Spleen (tissue), 11 donors: ENCODE measurements around the gene SLC7A11. TPM values are rescaled to one million over a fixed set of nuclear protein-coding genes. Genes with fewer than 3 reads are reported as not detected.

ENCODE experiments used
- DNase-seq: peaks from one replicate; pipeline ENCODE4 v3.0.0-alpha.2; 2020
- H3K27ac ChIP-seq, 8 donors: fragments of 200-600 bp; sonication (generic) in 7 of 8; 1 replicate in 4 of 8; 2 replicates in 4 of 8; pipeline versions ENCODE4 v1.5.0 to v1.8.0; 2016 to 2021; ENCODE audit warnings: inconsistent platforms in 4 of 8, mild to moderate bottlenecking in 4 of 8, moderate library complexity in 1 of 8
- H3K27me3 ChIP-seq, 7 donors: fragments of 200-600 bp; sonication (generic) in 6 of 7; replicated peaks in 1 of 7; 1 replicate in 4 of 7; 2 replicates in 3 of 7; pipeline versions ENCODE4 v1.5.0 to v1.8.0; 2016 to 2021; ENCODE audit warnings: inconsistent platforms in 3 of 7, mild to moderate bottlenecking in 1 of 7
- H3K36me3 ChIP-seq, 6 donors: fragments of 200-600 bp; sonication (generic) in 5 of 6; 1 replicate in 4 of 6; 2 replicates in 2 of 6; pipeline versions ENCODE4 v1.5.0 to v1.8.0; 2016 to 2021; ENCODE audit warnings: inconsistent platforms in 2 of 6
- H3K4me1 ChIP-seq, 6 donors: fragments of 200-600 bp; sonication (generic) in 5 of 6; 1 replicate in 3 of 6; 2 replicates in 3 of 6; pipeline versions ENCODE4 v1.5.0 to v1.8.0; 2016 to 2021; ENCODE audit warnings: inconsistent platforms in 3 of 6
- H3K4me3 ChIP-seq, 8 donors: fragments of 200-600 bp; sonication (generic) in 7 of 8; 1 replicate in 4 of 8; 2 replicates in 4 of 8; pipeline versions ENCODE4 v1.5.0 to v1.8.0; 2016 to 2021; ENCODE audit warnings: inconsistent platforms in 4 of 8, mild to moderate bottlenecking in 4 of 8, moderate library complexity in 2 of 8
- H3K9me3 ChIP-seq, 8 donors: fragments of 200-600 bp; sonication (generic) in 7 of 8; 1 replicate in 4 of 8; 2 replicates in 4 of 8; pipeline versions ENCODE4 v1.5.0 to v1.8.0; 2016 to 2021; ENCODE audit warnings: inconsistent platforms in 4 of 8
- POLR2A ChIP-seq, 3 donors: fragments of 450-650 bp; IDR thresholded peaks; one replicate each; pipeline ENCODE4 v1.5.1; 2017; ENCODE audit warnings: antibody characterized with exemption in 3 of 3, mild to moderate bottlenecking in 1 of 3
- POLR2AphosphoS5 ChIP-seq, 3 donors: sonication (generic); formaldehyde crosslinking; IDR thresholded peaks; one replicate each; pipeline ENCODE4 v1.5.1; 2017; ENCODE audit warnings: antibody characterized with exemption in 3 of 3
- WGBS, 5 donors: extraction: QIAGEN DNeasy Blood & Tissue Kit in 3 of 5; methylation state at CpG; one replicate each; pipeline versions ENCODE4 v1.1.5 to v1.1.7; 2013 to 2018; 5-methylcytosine and 5-hydroxymethylcytosine counted together
- intact Hi-C: fragments of 100-400 bp; cut with DNase I; formaldehyde crosslinking; loops from one replicate; pipeline ENCODE4 v1.15.0; 2023; ENCODE audit warnings: low total_unique reads
- polyA plus RNA-seq, 3 donors: library from polyadenylated mRNA; stranded (reverse); fragments of 200-250 nt; gene quantifications; one replicate each; pipeline ENCODE4 v1.2.1, GENCODE V29; 2013
- total RNA-seq, 7 donors: library from RNA; depleted of rRNA in 3 of 7; stranded (reverse); fragments of >200 nt in 3 of 7; fragmentation: NEBNext Ultra II Directional in 4 of 7; extraction: Animal tissue kit (Norgen Biotek cat#: 25700) in 4 of 7; gene quantifications; one replicate each; pipeline versions ENCODE4 v1.1.0 to v1.2.1, GENCODE V29; 2016 to 2021
- TF ChIP-seq, protein P1 (sequence below), 11 experiments: fragments of 200-600 bp in 7 of 11; fragments of 450-650 bp in 4 of 11; sonication (generic) in 4 of 11; IDR thresholded peaks in 8 of 11; conservative IDR thresholded peaks in 3 of 11; 1 replicate in 7 of 11; 2 replicates in 4 of 11; pipeline versions ENCODE4 v1.4.0 to v1.8.0; 2016 to 2021; ENCODE audit warnings: antibody characterized with exemption in 11 of 11, inconsistent platforms in 4 of 11, mild to moderate bottlenecking in 1 of 11
- donor health status: healthy with polysubstance abuse.
- donor health status: DM: no; HTN: no; CAD: no; lungs with moderate emphysema.
- donor health status: DM: no; HTN: no; CAD: no.
- donor health status: Bipolar disorder and iron deficiency.
- donor health status: healthy.
- donor health status: DM: no; HTN: no; CAD: no.
- donor health status: DM: yes; HTN: yes; CAD: no.

Gene SLC7A11
- total and polyA plus RNA-seq, 10 donors = 0.13 to 2.1 (median 0.52) TPM

DNA sequence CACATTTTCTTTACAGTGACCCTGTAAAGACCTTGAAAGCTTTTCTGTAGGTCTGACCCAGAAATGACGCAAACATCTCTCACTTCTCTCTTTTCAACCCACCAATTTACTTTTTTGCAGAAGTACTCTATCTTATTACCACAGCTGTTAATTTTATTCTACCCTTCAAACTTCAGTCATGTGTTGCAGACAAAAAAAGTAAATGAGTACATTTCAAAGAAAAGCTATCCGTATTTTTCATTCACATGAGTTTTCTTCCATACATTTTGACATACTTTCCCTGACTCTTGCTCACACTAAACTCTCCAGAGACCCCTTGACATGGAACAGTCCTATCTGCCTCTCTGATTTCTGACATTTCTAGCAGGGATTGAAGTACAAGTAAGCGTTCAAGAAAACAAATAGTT lies 51.7 kb downstream of the SLC7A11 start:
- DNase-seq = no peak
- Histone ChIP-seq H3K27ac (no peak overlapping the region), H3K4me1 (peaks cover 0 to 25% (median 3%) of the 10 kb centered on the region in 6 donors), H3K4me3 (no peak overlapping the region), H3K27me3 (no peaks in the 10 kb centered on the region), H3K9me3 (no peaks in the 10 kb centered on the region), H3K36me3 (no peaks in the 10 kb centered on the region)
- TF ChIP-seq POLR2A (IDR thresholded peaks at IDR 0.05) = no peak
- no peak for TF ChIP-seq POLR2AphosphoS5 (IDR thresholded peaks at IDR 0.05)
- TF ChIP-seq, protein P1, sequence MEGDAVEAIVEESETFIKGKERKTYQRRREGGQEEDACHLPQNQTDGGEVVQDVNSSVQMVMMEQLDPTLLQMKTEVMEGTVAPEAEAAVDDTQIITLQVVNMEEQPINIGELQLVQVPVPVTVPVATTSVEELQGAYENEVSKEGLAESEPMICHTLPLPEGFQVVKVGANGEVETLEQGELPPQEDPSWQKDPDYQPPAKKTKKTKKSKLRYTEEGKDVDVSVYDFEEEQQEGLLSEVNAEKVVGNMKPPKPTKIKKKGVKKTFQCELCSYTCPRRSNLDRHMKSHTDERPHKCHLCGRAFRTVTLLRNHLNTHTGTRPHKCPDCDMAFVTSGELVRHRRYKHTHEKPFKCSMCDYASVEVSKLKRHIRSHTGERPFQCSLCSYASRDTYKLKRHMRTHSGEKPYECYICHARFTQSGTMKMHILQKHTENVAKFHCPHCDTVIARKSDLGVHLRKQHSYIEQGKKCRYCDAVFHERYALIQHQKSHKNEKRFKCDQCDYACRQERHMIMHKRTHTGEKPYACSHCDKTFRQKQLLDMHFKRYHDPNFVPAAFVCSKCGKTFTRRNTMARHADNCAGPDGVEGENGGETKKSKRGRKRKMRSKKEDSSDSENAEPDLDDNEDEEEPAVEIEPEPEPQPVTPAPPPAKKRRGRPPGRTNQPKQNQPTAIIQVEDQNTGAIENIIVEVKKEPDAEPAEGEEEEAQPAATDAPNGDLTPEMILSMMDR (IDR thresholded peaks at IDR 0.05 in 8 of 11, conservative IDR thresholded peaks at IDR 0.05 in 3 of 11) = no peak
- 31 to 49% (median 44%) methylated on average over 3 of the region's 3 CpGs for WGBS, 5 donors
- intact Hi-C loops = no loop called here

DNA sequence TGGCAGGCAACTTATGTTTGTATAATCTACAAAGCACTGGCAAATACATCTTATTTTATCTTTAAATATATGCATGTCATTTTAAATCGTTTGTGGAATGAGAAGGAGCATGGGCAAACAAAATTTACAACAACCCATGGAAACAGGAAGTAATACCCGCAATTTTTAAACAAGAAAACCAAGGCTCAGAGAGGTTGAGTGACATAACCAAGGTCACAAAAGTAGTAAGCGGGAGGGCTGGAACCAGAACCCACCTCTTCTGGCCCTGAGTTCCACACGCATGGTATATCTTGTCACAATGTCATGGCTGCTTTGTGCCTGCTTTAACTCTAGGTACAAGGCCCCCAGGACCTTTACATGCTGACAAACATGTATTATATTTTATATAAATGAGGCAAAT lies 52.9 kb downstream of the SLC7A11 start:
- DNase-seq = no peak
- Histone ChIP-seq H3K4me3 (no peak overlapping the region), H3K27ac (no peak overlapping the region), H3K4me1 (peaks cover 0 to 25% (median 3%) of the 10 kb centered on the region in 6 donors), H3K9me3 (no peaks in the 10 kb centered on the region), H3K27me3 (no peaks in the 10 kb centered on the region), H3K36me3 (no peaks in the 10 kb centered on the region)
- TF ChIP-seq POLR2AphosphoS5 (IDR thresholded peaks at IDR 0.05) (no peak), POLR2A (IDR thresholded peaks at IDR 0.05) (no peak)
- TF ChIP-seq, protein P1 (IDR thresholded peaks at IDR 0.05 in 8 of 11, conservative IDR thresholded peaks at IDR 0.05 in 3 of 11) = no peak
- WGBS, 5 donors = 47 to 55% (median 51%) methylated on average over 4 of the region's 4 CpGs
- intact Hi-C loops = no loop called here

DNA sequence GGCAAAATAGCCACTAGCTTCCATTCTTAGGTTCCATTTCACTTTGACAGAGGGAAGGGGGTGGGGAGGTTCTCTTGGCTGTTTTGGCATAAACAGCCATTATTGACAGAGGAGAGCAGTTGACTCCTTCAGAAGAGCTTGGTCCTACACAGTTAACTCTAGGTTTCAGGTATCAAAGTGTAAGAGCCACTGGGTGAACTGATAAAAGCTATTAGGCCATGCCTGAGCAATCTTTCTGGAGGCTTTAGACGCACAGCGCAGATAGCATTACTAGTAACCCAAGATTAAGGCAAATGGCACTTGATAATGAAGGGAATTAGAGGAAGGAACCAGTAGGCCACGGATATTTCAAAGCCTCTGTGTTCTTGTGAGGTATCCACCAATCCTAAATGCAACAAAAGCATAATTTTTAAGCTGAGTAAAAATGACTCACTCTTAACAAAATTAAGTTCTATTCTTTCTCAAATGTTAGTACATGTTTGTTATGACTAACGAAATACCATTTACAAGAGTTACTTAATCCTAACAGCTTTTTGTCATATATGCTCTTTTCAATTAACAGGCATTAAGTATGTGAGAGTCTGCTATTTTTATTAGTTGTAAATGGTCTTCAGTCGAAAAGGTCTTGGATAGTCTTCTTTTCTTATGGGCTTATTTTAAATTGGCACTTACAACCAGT lies 53.6 kb downstream of the SLC7A11 start:
- Histone ChIP-seq H3K4me3 (no peak overlapping the region), H3K36me3 (no peaks in the 10 kb centered on the region), H3K4me1 (peaks cover 0 to 25% (median 3%) of the 10 kb centered on the region in 6 donors), H3K27me3 (no peaks in the 10 kb centered on the region), H3K27ac (no peak overlapping the region), H3K9me3 (no peaks in the 10 kb centered on the region)
- no peak for DNase-seq
- intact Hi-C loops = no loop called here
- WGBS, 5 donors = 83 to 91% (median 86%) methylated on average over 5 of the region's 5 CpGs
- TF ChIP-seq, protein P1 (IDR thresholded peaks at IDR 0.05 in 8 of 11, conservative IDR thresholded peaks at IDR 0.05 in 3 of 11) = no peak
- no peak for TF ChIP-seq POLR2A (IDR thresholded peaks at IDR 0.05)
- no peak for TF ChIP-seq POLR2AphosphoS5 (IDR thresholded peaks at IDR 0.05)

DNA sequence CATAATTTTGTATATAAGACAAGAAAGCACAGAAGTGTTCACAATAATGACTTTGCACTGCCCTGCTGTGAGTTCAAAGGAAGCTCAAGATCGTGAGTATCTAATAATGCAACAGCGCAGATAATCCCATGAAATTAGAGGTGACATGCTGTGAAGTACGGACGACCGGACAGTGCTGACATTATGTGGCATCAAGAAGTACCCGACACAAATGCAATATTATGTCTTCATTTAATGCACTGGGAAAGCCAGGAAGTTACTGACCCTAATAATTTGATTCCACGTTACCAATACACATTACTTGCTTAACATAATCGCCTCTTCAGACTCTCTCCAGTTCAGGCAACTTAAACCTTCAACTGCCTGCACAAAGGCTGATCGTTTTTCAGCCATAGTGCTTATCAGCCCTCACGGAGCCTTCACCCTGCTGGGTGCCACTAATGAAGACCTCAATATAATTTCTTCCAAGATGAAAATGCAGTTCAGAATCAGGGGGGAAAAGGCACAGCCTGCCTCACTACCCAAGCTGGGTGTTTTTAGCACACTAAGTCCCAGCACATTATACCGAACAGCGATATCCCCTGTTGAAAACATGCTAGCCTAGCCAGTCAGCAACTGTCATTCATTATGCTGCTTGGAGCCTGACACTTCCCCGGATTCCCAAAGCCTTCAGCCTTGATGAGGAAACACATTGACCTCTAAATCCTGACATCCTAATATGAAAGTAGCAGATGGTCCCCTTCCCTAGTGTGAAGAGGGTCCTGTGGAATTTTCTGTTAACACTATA lies 56.1 kb downstream of the SLC7A11 start:
- Histone ChIP-seq H3K4me3 (no peak overlapping the region), H3K27ac (no peak overlapping the region), H3K27me3 (no peaks in the 10 kb centered on the region), H3K4me1 (peaks cover 0 to 25% (median 5%) of the 10 kb centered on the region in 6 donors), H3K9me3 (no peaks in the 10 kb centered on the region), H3K36me3 (no peaks in the 10 kb centered on the region)
- DNase-seq = no peak
- intact Hi-C loops = no loop called here
- WGBS, 5 donors = 80 to 88% (median 85%) methylated on average over 12 to 13 of the region's 13 CpGs
- TF ChIP-seq, protein P1 (IDR thresholded peaks at IDR 0.05 in 8 of 11, conservative IDR thresholded peaks at IDR 0.05 in 3 of 11) = no peak
- TF ChIP-seq POLR2A (IDR thresholded peaks at IDR 0.05) (no peak), POLR2AphosphoS5 (IDR thresholded peaks at IDR 0.05) (no peak)
